PFSK-1 (cell line): ENCODE data around the gene ROBO2.

Experiments used
- FOXP2 ChIP-seq: optimal IDR thresholded peaks from 2 replicates; pipeline ENCODE3; 2011; ENCODE audit warnings: borderline replicate concordance, control low read depth, inconsistent platforms; ENCODE audit not compliant: insufficient read depth; ENCODE audit errors: extremely low read length, extremely low read depth
- POLR2AphosphoS5 ChIP-seq: IDR thresholded peaks from 2 replicates; pipeline ENCODE4 v1.6.1; 2012; ENCODE audit warnings: low read depth, mild to moderate bottlenecking, control low read depth, low read length, moderate library complexity
- SIN3A ChIP-seq: IDR thresholded peaks from 2 replicates; pipeline ENCODE4 v1.6.1; 2012; ENCODE audit warnings: mild to moderate bottlenecking, low read length, moderate library complexity, borderline replicate concordance; ENCODE audit not compliant: insufficient read depth
- TAF1 ChIP-seq: IDR thresholded peaks from 2 replicates; pipeline ENCODE4 v1.6.1; 2012; ENCODE audit warnings: low read length, control low read depth, borderline replicate concordance; ENCODE audit not compliant: insufficient read depth
- TF ChIP-seq, protein P1 (sequence below), 2 experiments: IDR thresholded peaks; 2 replicates each; pipeline versions ENCODE4 v1.6.1 to v1.8.0; 2011 to 2012; ENCODE audit warnings: low read depth in 2 of 2, low read length in 2 of 2, control low read depth in 1 of 2, inconsistent platforms in 1 of 2, mild to moderate bottlenecking in 1 of 2, moderate library complexity in 1 of 2; ENCODE audit not compliant: insufficient read depth in 1 of 2

DNA sequence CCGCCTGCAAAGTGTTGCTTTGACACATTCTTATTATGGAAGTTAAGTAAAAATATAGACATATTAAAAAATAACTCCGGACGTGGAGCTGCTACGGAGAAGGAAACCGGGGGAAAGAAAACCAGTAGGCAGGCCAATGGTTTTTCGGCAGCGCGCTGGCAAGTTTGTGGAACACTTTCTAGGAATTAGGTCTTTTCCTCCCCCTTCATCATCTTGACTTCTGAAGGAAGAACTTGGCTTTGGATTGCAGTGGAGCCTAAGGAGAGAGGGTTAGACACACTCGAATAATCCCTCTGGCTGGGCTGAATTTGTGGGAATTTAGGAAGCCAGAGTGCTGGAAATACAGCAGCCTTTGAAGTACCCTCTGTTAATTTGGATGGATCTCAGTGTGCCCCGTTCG lies 317 bp downstream of the ROBO2 start:
- TF ChIP-seq, protein P1, sequence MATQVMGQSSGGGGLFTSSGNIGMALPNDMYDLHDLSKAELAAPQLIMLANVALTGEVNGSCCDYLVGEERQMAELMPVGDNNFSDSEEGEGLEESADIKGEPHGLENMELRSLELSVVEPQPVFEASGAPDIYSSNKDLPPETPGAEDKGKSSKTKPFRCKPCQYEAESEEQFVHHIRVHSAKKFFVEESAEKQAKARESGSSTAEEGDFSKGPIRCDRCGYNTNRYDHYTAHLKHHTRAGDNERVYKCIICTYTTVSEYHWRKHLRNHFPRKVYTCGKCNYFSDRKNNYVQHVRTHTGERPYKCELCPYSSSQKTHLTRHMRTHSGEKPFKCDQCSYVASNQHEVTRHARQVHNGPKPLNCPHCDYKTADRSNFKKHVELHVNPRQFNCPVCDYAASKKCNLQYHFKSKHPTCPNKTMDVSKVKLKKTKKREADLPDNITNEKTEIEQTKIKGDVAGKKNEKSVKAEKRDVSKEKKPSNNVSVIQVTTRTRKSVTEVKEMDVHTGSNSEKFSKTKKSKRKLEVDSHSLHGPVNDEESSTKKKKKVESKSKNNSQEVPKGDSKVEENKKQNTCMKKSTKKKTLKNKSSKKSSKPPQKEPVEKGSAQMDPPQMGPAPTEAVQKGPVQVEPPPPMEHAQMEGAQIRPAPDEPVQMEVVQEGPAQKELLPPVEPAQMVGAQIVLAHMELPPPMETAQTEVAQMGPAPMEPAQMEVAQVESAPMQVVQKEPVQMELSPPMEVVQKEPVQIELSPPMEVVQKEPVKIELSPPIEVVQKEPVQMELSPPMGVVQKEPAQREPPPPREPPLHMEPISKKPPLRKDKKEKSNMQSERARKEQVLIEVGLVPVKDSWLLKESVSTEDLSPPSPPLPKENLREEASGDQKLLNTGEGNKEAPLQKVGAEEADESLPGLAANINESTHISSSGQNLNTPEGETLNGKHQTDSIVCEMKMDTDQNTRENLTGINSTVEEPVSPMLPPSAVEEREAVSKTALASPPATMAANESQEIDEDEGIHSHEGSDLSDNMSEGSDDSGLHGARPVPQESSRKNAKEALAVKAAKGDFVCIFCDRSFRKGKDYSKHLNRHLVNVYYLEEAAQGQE (IDR thresholded peaks at IDR 0.05; ENCODE audit: insufficient read depth in 1 of 2, low read depth in 2 of 2, low read length in 2 of 2), result no peak
- TF ChIP-seq TAF1 (no peak), POLR2AphosphoS5 (no peak), SIN3A (no peak), FOXP2 (no peak)
